ENCODE data around the gene AHNAK.

AHNAK gene

DNA sequence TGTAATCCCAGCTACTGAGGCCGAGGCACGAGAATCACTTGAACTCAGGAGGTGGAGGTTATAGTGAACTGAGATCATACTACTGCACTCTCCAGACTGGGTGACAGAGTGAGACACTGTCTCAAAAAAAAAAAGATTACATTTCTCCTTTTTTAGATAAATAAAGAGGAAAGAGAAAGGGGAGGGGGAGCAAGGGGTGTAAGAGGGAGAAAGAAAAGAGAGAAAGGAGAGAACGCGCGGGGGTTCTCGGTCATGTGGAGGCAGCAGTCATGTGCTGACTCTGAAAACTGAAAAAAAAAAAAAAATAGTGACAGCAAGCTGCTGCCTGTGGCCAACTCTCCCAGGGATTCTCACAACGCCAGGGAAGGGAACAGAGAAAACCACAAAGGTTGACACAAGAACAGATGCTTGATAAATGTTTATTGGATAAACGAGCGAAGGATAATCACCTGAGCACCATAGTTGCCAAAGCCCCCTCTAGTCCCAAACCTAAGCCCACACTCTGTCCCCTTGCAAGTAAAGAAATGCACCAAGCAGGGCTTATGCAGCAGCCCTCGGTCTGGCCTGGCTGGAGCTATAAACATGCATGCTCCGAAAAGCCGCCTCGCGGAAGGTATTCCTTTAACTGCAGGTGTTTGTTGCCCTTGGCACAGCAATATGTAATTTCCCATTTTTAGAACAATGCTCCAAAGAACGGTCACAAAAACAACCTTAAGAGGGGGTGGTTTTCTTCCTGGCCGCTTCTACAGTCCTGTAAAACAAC is 113.3 kb downstream of the AHNAK start:
- DNase-seq (ENCODE audit: low spot score): no peak

DNA sequence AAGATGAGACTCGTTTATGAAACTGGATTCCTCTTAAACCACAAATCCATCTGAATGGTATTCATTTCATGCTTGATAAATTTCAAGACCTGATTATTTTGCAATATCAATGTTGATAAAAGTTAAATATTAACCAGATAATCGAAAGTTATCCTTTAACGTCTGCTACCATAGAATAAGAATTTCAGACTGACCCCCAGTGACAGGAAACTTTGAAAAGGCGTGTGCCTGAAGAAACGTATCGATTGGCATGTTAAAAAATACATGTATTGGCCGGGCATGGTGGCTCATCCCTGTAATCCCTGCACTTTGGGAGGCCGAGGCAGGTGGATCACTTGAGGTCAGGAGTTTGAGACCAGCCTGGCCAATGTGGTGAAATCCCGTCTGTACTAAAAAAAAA is 113.9 kb downstream of the AHNAK start:
- DNase-seq (ENCODE audit: low spot score): no peak

DNA sequence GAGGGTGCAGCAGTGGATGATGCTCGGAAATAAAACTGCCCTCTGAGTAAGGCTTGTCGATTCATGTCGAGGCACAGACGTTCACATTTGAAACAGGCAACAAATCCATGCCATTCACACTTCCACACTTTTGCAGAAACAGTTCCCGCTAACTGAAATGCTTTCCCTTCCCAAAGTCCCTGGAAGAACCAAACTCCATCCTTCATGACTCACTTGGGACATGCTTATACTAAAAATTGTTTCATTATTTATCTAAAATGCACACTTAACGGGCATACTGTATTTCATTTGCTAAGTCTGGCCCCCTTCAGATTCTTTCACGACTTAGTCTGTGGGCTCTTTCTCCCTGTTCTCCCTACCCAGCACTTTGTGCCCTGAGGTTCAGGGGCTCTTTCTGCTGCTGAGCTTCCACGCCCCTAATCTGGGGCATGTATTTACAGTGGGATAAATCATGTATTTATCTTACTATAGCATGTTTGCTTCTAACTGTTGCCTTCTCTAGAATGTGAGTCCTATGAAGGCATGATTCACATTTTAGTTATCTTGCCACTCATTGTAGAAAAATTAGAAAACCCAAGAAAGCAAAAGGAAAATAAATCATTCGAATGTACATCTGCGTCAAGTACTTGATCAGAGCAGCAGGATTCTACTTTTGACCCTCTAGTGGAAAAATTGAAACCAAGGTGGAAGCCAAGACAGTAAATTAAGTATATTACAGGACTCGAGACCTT is 115.3 kb downstream of the AHNAK start:
- peak; percentile 58 for DNase-seq (ENCODE audit: low spot score)

DNA sequence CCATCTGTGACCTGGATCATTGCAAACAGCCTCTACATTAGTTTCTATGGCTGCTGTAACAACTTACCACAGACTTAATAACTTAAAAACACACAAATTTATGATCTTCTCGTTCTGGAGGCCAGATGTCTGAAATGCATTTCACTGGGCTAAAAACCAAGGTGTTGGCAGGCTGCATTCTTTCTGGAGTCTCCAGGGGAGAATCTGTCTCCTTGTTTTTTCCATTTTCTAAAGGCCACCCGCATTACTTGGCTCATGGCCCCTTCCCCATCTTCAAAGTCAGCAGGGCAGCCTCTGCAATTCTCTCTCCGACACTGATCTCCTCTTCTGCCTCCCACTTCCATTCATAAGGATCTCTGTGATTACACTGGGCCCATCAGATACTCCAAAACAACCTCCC is 116.2 kb downstream of the AHNAK start:
- DNase-seq (ENCODE audit: low spot score): peak; percentile 19

DNA sequence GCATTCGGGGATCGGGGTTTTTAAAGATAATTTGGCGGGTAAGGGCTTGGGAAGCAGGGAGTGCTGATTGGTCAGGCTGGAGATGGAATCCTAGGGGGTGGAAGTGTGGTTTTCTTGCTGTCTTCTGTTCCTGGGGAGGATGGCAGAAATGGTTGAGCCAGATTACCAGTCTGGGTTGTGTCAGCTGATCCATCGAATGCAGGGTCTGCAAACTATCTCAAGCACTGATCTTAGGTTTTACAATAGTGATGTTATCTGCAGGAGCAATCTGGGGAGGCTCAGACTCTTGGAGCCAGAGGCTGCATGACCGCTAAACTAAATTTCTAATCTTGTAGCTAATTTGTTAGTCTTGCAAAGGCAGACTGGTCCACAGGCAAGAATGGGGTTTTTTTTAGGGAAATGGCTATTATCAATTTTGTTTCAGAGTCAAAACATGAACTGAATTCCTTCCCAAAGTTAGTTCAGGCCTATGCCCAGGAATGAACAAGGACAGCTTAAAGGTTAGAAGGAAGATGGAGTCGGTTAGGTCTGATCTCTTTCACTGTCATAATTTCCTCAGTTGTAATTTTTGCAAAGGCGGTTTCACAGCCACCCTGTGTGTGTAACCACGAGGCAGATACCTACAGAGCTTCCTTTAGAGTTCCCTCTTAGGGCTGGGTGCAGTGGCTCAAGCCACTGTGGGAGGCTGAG is 117.6 kb downstream of the AHNAK start:
- DNase-seq (ENCODE audit: low spot score): no peak

DNA sequence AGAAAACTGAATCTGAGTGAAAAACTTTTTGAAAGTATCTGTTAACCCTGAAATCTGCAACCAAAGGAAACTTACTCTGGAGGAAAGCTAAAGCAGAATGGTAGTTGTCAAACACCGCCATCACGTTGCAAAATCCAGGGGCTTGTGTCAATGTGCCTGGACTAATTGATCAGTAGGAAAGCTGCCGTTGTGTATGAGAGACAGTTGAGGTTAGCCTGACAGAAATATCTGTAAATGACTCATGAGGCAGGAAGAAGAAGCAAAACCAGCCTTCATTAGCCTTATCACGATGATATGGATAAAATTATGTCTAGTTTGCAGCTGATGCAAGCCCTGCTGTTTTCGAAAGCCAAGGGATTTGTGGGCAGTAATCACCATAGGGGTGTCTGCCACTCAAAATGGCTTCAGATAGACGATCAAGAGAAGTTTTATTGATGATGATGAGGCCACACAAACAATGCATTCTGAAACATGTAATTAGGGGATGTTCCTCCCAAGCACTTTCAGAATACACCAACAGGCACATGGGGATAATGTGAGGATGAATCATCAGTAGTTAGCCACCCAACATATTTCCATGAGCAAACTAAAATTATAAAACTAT is 118.9 kb downstream of the AHNAK start:
- DNase-seq (ENCODE audit: low spot score): peak; percentile 61

DNA sequence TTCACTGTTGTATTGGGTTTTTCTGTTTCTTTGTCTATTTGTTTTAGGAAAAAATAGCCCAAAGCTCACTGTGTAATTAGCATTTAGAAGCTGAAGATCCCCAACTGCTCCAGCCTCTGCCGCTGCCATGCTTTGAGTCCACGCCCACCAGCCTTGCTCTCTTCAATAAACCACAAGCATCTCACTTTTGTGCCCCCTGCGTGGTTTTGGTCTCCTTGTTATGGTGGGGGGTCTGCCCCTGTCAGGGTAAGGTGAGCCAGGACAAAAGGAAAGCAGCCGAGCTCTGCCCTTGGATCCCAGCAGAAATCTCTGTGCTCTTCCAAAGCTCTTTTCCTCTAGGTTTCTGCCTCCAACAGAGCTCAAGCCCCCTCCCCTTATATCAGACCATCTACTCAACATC is 123.6 kb downstream of the AHNAK start:
- no peak for DNase-seq (ENCODE audit: low spot score)

DNA sequence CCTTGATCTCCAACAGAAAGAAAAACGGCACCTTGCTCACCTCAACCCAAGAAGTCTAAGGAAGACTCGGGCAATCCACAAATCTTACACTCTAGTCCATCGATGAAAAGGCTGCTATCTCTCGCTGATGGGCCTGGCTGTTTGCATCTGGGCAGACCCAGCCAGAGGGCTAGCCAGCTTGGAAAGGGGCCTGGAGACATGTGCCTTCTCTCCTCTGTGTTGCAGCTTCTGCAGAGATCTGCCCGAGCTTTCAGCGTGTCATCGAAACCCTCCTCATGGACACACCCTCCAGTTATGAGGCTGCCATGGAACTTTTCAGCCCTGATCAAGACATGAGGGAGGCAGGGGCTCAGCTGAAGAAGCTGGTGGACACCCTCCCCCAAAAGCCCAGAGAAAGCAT is 124.6 kb downstream of the AHNAK start:
- DNase-seq (ENCODE audit: low spot score): no peak

DNA sequence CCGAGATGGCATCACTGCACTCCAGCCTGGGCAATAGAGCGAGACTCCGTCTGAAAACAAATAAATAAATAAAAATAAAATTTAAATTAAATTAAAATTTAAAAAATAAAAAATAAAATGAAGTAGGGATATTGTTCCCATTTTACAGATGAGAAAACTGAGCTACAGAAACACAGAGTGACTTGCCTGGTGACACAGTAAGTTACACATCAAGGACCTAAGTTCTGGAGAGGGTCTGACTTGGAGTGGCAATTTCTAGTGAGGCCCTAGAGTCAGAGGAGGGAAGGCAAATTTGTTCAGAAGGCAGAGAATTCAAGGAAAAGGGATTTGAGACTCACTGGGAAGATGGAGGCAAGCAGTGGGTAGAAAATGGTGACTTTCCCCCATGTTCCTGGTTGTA is 125.7 kb downstream of the AHNAK start:
- no peak for DNase-seq (ENCODE audit: low spot score)

DNA sequence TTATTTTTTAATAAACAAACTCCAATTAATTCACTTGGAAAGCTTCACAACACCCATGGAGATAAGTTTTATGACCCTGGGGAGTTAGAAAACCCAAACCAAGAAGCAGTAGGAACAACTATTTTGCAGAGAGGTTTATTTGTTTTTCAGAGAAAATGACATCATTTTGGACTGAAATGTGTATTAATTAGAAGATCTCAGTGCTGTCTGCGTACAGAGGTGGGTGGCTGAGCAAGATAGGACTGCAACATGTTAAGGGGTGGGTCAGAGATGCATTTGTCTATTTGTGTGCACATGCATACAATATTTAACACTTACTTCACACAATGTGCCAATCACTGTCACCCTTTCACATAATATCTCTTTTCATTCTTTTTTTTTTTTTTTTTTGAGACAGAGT is 126.7 kb downstream of the AHNAK start:
- DNase-seq (ENCODE audit: low spot score): no peak

DNA sequence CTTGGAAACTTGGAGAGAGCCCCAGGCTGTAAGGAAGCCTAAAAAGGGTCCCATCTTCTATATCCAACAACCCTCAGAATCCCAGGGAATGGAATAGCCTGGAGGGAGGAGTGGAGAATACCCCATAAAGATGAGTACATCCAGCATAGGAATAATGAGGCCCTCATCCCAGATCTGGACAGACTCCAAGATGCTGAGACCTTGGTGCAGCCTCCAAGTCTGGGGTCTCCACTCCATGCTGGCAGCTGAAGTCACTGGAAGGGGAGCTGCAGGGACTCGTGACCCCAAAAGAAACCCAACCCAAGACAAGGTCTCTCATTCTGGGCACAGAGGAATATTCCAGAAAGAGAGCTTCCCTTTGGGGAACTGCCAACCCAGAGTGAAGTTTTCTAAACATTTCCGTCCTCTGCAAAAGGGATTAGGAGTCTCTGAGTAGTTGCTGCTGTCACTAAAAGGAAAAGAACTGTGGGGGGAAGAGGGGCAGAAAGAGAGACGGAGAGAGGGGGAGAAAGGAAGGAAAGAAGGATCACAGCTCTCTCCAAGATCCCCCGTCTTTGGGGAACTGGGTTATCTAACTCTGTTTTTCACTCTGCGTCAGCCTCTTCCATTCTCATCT is 127.2 kb downstream of the AHNAK start:
- no peak for DNase-seq (ENCODE audit: low spot score)

DNA sequence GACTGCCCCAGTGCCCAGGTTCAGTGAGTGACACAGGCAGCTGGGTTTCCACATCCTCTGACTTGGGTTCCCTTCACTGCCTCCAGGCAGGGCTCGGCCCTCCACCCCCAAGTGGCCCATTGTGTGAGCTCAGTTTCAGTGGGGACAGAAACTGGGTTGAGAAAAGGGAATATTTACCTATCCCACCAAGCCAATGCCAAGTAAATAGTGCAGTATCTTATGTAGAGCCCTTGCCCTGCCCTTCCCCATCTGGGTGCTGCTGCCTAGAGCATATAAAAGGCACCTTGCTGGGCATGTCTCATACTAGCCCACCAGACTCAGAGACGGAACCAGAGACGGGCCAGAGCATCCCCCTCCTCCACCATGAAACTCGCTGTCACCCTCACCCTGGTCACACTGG is 127.9 kb downstream of the AHNAK start, which contains the start of gene SCGB1A1:
SCGB1A1 (plus strand) TSS at position 301 of the 400 bp plus-strand sequence; CDS start at position 364, 63 bp downstream.
- no peak for DNase-seq (ENCODE audit: low spot score)

DNA sequence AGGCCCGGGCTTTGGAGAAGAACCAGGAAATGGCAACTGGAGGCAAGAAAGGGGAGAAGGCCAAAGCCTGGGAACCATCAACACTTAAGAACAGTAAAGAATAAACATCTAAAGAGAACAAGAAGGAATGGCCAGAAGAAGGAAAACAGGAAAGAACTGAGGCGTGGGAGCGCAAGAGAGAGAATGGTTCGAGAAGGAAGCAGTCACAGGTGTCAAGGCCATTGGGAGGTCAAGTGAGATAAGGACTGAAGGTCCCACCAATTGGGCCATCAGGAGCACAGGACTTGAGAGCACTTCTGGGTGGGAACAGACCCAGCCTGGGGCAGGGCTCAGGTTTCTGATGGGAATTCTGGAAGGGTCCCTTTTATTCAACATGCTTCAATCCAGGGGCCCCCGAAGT is 128.5 kb downstream of the AHNAK start:
- DNase-seq (ENCODE audit: low spot score): no peak

DNA sequence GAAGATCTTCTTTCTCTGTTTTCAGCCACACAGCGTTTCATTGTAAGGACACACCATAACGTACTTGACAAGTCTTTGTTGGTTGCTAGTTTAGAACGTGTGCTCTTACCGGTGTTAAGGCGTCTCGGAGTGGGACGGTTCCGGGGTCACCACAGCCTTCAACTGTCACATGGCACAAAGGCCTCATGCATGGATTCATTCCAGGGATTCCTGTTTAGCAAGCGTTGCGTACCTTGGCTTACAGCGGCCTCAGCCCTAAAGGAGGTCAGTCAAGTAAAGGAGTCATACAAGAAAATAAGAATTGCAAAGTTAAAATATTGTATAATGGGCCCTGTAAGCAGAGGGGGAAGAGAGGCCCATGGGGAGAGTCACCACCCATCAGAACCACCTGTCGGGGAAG is 130.0 kb downstream of the AHNAK start:
- DNase-seq (ENCODE audit: low spot score): no peak

DNA sequence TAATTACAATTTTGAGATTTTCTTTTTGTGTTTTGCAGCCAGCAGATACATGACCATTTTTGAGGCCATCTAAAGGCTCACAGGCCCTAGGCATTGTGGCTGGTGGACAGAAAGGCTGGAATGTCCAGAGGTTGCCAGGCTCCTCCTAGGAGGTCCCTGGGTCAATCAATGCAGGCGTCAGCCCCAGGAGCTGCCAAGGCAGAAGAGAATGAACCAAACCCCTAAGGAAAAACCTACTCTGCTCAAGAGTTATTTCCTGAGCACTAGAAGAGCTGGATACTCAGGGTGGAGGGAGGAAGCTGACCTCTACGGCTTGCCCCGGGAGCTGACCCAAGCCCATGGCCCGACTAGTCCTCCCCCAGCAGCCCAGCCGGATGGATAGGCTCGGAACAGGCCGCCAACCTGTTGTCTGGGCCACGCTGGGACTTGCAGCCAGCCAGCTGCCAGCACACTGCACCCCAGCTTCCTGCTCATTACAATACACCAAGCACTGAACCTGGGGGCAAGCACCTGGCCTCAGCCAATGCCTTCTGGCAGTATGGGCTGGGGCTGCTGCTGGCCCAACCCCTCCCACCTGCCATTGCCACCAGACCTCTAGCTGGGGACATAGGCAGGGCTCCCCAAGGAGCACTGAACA is 133.4 kb downstream of the AHNAK start:
- no peak for DNase-seq (ENCODE audit: low spot score)

DNA sequence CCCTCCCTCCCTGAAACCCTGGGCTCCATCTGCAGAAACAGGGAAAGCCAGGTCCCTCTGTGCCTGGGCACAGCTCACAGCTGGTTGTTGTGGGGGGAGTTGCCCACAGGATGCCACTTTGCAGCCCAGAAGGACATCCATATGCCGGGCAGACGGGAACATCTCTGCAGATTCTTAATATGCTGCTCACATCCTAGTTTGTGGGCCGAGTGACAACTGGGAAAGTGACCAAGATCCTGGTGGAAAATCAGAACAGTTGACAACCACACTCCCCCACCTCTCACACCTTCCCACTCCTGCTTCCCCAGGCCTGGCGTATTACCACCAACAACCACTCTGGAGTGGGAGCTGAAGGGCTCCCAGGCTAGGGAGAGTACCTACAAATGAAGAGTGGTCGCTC is 135.1 kb downstream of the AHNAK start:
- DNase-seq (ENCODE audit: low spot score): no peak

DNA sequence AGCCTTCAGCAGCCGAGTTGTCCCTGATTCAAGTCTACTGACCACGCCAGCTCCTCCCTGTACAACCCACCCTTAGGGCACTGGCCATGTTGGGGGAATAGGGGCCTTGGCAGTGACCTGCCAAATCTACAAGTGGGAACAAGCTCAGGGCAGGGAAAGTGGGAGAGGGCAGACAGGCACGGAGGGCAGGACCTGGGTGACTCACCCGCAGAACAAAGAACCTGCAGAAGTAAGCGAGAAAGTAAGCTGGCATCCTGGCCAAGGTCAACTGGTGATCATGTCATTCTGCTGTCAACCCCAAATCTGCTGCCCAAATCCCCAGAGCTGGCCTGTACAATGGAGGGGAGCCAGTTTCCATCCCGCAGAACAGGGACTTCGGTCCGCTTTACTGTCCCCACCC is 135.6 kb downstream of the AHNAK start:
- no peak for DNase-seq (ENCODE audit: low spot score)

DNA sequence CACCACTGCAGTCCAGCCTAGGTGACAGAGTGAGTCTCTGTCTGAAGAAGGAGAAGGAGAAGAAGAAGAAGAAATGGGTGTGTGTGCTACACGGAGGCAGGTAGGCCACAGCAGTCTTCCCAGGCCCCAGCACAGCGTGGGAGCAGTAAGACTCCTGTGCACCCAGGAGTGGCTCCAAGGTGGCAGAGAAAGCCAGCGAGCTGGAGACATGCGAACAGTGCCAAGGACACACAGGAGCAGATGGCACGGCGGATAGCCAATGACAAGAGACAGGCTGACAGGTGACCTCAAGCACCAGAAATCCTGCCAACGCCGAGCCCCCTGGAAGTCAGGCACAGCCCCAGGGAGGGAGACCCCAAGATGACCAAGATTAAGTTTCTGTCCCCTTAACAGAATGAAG is 136.8 kb downstream of the AHNAK start:
- no peak for DNase-seq (ENCODE audit: low spot score)

DNA sequence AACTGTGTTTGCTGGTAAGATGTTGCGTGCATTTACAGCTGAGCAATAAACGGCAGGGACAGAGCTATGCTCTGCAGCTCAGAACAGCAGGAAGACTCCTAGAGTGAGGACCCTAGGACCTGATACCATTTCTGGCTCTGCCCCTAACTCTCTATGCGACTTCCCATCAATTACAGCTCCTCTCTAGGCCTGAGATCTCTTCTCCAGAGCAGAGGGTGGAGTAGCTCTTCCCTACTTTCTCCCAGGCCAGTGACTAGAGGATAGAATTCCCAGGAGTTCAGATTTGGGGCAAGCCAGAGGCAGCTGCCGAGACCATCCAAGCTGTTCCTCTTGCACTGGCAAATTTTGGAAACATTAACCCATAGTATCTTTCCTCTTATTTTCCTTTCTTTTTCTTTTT is 140.6 kb downstream of the AHNAK start:
- no peak for DNase-seq (ENCODE audit: low spot score)

DNA sequence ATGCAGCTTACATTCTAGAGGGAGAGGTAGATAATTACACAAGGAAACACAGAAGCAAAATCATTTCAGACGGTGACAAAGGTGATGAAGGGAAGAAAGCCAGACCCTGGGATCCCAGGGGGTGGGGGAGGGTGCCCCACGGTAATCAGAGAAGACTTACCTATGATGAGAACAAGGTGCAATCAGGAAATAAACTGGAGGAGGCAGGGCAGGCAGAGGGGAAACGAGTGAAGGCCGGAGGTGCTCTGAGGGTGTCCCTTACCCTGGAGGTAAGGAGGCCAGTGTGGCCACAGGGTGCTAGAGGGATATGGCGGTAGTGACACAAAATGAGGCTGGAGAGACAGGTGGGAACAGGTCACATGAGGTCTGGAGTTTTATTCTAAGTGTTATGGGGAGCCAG is 141.7 kb downstream of the AHNAK start:
- no peak for DNase-seq (ENCODE audit: low spot score)

DNA sequence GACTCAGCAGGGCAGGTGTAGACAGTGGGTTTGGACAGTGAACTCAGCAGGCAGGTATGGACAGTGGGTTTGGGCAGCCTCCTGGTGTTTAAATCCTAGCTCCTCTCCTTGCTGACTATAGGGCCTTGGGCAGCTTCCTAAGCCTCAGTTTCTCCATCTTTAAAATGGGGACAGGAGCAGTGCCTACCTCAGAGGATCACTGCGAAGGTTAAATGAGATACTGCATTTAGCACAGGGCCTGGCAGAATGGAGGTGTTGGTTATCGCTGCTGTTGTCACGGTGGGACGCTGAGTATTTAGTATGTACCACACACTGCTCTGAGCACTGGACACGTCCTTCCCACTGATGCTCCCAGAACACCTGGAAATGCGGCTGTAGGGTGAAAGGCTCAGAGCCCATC is 142.2 kb downstream of the AHNAK start:
- DNase-seq (ENCODE audit: low spot score): no peak
